HL-60 (cell line): Measurements from ENCODE around the gene PRDM10.

Experiments
- POLR2AphosphoS5 ChIP-seq: IDR thresholded peaks from 2 replicates; pipeline ENCODE4 v1.6.1; 2012; ENCODE audit warnings: low read depth
- SPI1 ChIP-seq: IDR thresholded peaks from 2 replicates; pipeline ENCODE4 v1.6.1; 2012; ENCODE audit warnings: low read depth, mild to moderate bottlenecking, borderline replicate concordance
- TF ChIP-seq, protein P1 (sequence below): IDR thresholded peaks from one replicate; pipeline ENCODE4 v1.5.1; 2011; ENCODE audit warnings: low read length, control low read depth, inconsistent platforms; ENCODE audit not compliant: insufficient read depth

DNA sequence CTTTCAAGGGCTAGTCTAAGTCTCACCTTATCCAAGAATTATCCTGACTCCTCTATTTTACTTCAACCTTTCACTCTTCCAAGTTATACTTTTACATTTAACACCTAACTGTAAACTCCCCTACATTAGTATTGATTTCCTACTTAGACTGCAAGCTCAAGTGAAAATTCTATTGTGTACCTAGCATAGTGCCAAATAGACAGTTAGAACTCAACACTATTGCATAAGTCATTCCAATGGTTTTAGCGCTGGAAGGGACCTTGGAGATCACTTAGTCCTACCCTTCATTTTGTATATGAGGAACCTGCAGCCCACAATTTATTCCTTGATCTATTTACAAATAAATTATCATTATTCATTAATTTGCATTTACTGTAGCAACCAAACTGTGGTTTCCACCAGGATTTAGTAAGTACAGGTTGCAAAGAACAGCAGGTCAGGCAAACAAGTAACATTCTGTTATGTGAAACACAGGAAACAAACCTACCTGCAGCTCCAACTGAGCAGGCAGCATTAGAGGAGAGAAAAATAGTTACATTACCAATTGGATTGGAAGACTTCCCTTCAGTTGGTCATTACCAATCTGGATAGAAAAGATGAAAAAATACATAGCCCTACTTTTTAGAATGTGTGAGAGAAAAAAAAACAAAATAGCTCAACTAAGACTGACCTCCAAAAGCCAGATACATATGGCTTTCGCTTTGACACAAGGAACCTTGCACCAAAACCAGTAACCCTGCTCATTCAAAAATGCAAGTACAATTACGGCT, 73.5 kb downstream of the PRDM10 start:
- TF ChIP-seq, protein P1, sequence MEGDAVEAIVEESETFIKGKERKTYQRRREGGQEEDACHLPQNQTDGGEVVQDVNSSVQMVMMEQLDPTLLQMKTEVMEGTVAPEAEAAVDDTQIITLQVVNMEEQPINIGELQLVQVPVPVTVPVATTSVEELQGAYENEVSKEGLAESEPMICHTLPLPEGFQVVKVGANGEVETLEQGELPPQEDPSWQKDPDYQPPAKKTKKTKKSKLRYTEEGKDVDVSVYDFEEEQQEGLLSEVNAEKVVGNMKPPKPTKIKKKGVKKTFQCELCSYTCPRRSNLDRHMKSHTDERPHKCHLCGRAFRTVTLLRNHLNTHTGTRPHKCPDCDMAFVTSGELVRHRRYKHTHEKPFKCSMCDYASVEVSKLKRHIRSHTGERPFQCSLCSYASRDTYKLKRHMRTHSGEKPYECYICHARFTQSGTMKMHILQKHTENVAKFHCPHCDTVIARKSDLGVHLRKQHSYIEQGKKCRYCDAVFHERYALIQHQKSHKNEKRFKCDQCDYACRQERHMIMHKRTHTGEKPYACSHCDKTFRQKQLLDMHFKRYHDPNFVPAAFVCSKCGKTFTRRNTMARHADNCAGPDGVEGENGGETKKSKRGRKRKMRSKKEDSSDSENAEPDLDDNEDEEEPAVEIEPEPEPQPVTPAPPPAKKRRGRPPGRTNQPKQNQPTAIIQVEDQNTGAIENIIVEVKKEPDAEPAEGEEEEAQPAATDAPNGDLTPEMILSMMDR: no peak
- TF ChIP-seq POLR2AphosphoS5 (no peak), SPI1 (no peak)
